Measurements from ENCODE around the gene ST3GAL4. TPM values are rescaled to one million over a fixed set of nuclear protein-coding genes. Genes with fewer than 3 reads are reported as not detected.

ST3GAL4 gene
- total RNA-seq, 1 donor from 2014 or later = 26.2 TPM

- peaks cover 35% of the 10 kb centered on the region for H3K36me3 ChIP-seq
- no peaks in the 10 kb centered on the region for H3K9me3 ChIP-seq
These were observed 24.2 kb upstream of the ST3GAL4 start for GRCh38 chr11:126331286-126331685.

GRCh38 chr11:126332221-126332711 lies 23.2 kb upstream of the ST3GAL4 start:
- Histone ChIP-seq H3K36me3 (peaks cover 35% of the 10 kb centered on the region), H3K4me1 (peaks cover 19% of the 10 kb centered on the region), H3K27me3 (ENCODE audit: low read depth) (no peaks in the 10 kb centered on the region), H3K4me3 (no peak overlapping the region), H3K9me3 (no peaks in the 10 kb centered on the region), H3K27ac (no peak overlapping the region)
- DNase-seq (no peak), ATAC-seq (peak; percentile 40 to 58)
- TF ChIP-seq CTCF (IDR thresholded peaks at IDR 0.05) = no peak
- intact Hi-C loops (cut with DNase I) = no loop called here

More at GRCh38 chr11:126331286-126331685, 24.2 kb upstream of the ST3GAL4 start:
- Histone ChIP-seq H3K27me3 (ENCODE audit: low read depth) (no peaks in the 10 kb centered on the region), H3K27ac (no peak overlapping the region), H3K4me1 (peaks cover 9% of the 10 kb centered on the region), H3K4me3 (no peak overlapping the region)
- no peak for TF ChIP-seq CTCF (IDR thresholded peaks at IDR 0.05)
- intact Hi-C loops (cut with DNase I) = no loop called here
- no peak for DNase-seq
- no peak for ATAC-seq

- H3K36me3 ChIP-seq = peaks cover 35% of the 10 kb centered on the region
- DNase-seq = no peak
These were observed 22.3 kb upstream of the ST3GAL4 start for GRCh38 chr11:126333142-126333541.

GRCh38 chr11:126334659-126335462 lies 20.6 kb upstream of the ST3GAL4 start:
- Histone ChIP-seq H3K36me3 (peaks cover 35% of the 10 kb centered on the region), H3K27me3 (ENCODE audit: low read depth) (no peaks in the 10 kb centered on the region), H3K27ac (no peak overlapping the region), H3K9me3 (no peaks in the 10 kb centered on the region), H3K4me3 (no peak overlapping the region), H3K4me1 (peaks cover 25% of the 10 kb centered on the region)
- TF ChIP-seq CTCF (IDR thresholded peaks at IDR 0.05) = no peak
- intact Hi-C loops (cut with DNase I) = no loop called here
- no peak for DNase-seq
- ATAC-seq = no peak

More at GRCh38 chr11:126333142-126333541, 22.3 kb upstream of the ST3GAL4 start:
- H3K27me3 ChIP-seq (ENCODE audit: low read depth) = no peaks in the 10 kb centered on the region
- H3K4me1 ChIP-seq = peaks cover 20% of the 10 kb centered on the region
- no peak overlapping the region for H3K4me3 ChIP-seq
- no peaks in the 10 kb centered on the region for H3K9me3 ChIP-seq
- no peak for ATAC-seq
- H3K27ac ChIP-seq = no peak overlapping the region
- intact Hi-C loops (cut with DNase I) = no loop called here
- TF ChIP-seq CTCF (IDR thresholded peaks at IDR 0.05) = no peak

- no peak for TF ChIP-seq CTCF (IDR thresholded peaks at IDR 0.05)
- Histone ChIP-seq H3K4me1 (peaks cover 31% of the 10 kb centered on the region), H3K4me3 (no peak overlapping the region), H3K36me3 (peaks cover 35% of the 10 kb centered on the region), H3K27ac (no peak overlapping the region), H3K27me3 (ENCODE audit: low read depth) (no peaks in the 10 kb centered on the region), H3K9me3 (no peaks in the 10 kb centered on the region)
- ATAC-seq (no peak), DNase-seq (no peak)
- intact Hi-C loops (cut with DNase I) = no loop called here
These were observed 20.1 kb upstream of the ST3GAL4 start for GRCh38 chr11:126335463-126335760.
